GM18520 (cell line): ENCODE measurements around the gene SLC6A11.

Experiments
- ATAC-seq: cut with Tn5 transposase; IDR thresholded peaks from one replicate; pipeline ENCODE4 v1.9.1; 2021; ENCODE audit not compliant: unreplicated experiment

Gene SLC6A11

GRCh38 chr3:10883478-10884234, 67.6 kb downstream of the SLC6A11 start:
- no peak for ATAC-seq

DNA sequence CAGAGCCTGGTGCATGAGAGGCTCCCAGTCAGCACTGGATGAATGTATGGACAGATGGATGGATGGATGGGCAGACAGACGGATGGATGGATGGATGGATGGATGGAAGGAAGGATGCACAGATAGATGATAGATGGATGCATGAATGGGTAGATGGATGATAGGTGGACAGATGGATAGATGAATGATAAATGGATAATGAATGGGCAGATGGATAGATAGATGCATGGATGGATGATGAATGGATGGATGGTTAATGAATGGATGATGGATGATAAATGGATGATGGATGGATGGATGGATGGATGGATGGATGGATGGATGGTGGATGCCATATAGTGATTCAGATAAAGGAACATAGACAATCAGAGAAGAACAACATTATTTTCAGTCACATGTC, 71.0 kb downstream of the SLC6A11 start:
- ATAC-seq = no peak

DNA sequence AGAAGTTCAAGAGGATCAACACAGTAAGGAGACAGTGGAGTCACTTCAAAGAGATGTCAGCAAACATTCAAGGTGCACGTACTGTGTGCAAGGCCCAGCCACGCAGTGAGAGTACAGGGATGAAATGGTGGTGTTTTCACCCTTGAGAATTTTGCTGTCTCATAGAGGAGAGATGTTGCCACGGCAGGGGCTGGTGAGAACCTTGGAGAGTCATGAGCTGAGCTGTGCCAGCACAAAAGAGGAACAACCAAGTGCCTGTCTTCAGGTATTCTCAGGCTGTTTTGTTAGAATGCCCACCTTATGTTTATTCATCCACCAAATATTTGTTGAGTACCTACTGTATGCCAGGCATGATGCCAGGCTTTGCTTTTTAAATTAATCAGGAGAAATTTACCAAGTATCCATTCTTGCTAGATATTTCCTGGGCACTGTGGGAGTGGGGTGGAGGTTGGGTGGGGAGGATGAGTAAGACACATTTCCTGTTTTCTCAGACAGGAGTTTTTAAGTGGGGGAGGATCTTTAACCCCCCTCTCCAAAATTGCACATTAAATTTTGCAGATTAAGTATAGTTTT, 72.6 kb downstream of the SLC6A11 start:
- ATAC-seq = no peak

DNA sequence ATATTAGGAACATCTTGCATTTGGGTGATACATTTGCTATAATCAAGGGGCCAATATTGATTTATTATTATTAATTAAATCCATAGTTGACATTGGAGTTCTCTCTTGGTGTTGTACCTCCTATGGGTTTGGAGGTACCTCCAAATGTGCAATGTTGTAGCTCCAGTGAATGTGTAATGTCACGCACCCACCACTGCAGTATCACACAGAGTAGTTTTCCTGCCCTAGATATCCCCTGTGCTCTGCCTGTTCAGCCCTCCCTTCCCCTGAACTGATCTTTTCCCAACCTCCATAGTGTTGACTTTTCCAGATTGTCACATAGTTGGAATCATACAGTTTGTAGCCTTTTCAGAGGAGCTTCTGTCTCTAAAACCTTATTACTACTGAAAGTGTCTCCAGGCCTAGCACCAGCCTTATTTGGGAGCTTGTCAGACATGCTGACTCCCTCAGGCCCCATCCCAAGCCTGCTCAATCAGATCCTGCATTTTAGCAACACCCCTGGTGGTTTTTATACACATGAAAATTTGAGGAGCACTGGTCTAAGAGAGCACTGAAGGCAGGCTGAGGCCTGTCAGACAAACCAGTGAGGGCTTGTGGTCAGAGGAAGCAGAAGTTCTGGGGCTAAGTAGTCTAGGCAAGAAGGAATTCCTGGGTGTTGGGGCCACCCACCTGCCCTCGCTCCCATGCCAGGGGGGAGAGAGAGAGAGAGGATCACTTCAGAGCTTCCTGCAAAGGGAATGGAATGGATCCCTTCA, 73.4 kb downstream of the SLC6A11 start:
- no peak for ATAC-seq

DNA sequence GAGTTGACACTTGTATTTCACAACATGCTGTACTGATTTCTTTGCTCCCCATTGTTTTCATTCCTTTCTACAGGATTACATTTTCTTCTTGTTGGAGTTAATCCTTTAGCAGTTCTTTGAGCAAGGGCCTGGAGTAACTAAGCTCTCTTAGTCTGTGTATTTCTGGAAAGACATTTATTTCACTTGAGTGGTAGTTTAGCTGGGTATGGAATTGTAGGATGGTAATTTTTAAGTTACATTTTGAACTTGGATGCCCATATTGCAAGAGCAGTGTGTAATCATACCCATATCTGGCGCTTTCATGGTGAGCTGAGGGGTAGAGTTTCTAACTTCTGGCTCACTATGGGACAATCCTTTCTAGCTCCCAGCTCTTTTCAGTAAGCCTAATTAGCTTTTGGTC, 74.6 kb downstream of the SLC6A11 start:
- ATAC-seq = no peak

DNA sequence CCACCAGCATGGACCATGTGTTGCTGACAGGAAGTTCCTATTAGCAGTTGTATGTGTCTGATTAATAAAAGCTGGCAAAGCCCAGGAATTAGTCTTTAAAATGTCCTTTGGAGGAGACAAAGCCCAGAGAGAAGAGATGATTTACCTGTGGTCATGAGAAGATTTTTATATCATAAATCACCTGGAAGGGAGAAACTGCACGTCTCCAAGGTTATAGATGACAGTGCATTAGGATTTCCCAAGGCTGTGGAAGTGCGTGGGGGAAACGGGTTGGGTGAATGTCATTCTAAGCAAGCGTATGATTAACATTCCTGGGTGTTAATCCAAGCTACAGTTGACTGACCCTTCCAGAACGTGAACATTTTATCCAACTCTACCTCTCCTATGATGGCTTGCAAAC, 76.6 kb downstream of the SLC6A11 start:
- no peak for ATAC-seq

- ATAC-seq = no peak
Measured at GRCh38 chr3:10901296-10901945, 85.4 kb downstream of the SLC6A11 start.

GRCh38 chr3:10907262-10907661, 91.2 kb downstream of the SLC6A11 start:
- no peak for ATAC-seq

DNA sequence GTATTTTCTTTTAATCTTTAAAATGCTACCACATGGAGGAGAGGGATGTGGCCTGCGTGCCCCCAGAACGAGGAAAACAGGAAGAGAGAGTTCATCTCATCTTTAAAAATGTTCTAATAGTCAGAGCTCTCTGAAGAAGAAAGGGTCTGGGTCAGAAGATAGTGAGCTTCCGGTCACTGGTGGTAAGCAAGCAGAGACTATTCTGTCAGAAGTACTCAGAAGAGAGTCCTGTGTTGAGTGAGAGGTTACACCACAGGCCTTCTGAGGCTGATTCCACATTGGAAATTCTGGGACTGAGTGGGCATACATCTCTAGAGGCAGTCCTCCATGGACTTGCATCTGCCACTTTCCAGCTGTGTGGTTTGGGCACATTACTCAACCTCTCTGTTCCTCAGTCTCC, 94.3 kb downstream of the SLC6A11 start:
- ATAC-seq = no peak

GRCh38 chr3:10911350-10912002, 95.4 kb downstream of the SLC6A11 start:
- no peak for ATAC-seq

DNA sequence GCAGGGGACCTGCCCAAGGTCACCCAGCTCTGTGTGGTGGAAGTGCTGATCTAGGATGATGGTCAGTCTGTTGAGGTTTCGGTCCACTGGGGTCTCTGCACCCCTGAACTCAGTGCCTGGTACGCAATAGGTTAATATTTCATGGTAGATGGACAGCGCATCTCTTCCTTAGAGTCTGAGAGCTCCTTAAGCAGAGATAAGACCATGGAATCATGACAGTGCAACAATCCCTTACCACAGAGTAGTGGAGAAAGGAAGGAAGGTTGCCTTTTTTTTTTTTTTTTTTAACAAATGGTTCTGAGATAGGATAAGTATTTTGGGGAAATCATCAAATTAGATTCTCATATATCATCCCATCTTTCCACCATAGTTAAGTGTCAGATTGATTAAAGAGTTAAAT, 96.8 kb downstream of the SLC6A11 start:
- ATAC-seq = no peak

DNA sequence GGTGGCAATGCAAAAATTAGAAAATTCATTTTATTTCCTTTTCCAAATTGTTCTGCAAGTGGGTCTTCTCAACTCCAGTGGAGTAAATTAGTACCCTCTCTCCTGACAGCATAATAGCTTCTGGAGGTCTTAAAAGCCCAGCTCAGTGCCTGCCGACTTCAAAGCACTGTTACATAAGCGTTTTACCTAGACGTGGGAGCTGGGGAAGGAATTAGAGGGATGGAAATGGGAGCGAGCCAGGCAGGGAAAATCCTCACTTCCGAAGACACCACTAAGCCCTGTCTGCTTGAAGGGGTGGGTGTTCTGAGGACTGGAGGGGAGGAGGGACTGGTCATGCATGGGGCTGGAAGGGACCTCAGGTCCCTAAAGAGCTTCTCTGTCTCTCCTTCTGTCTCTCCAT, 99.3 kb downstream of the SLC6A11 start:
- no peak for ATAC-seq

GRCh38 chr3:10917176-10917575, 101.1 kb downstream of the SLC6A11 start:
- ATAC-seq = no peak

DNA sequence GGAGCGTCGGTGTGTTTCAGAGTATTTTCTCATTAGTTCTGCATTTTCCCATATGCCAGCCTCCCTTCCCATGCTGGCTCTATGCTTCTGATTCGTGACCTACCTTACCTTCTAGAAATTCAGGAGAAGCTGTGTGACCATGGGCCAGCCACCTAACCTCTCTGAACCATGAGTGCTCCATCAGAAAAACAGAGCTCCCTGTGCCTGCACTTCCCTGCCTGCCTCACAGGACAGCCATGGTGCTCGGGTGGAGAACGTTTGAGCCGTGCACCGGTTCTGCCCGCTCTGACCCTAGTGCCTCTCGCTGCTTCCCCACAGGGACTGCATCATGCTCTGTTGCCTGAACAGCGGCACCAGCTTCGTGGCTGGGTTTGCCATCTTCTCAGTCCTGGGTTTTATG, 102.0 kb downstream of the SLC6A11 start:
- ATAC-seq = no peak

DNA sequence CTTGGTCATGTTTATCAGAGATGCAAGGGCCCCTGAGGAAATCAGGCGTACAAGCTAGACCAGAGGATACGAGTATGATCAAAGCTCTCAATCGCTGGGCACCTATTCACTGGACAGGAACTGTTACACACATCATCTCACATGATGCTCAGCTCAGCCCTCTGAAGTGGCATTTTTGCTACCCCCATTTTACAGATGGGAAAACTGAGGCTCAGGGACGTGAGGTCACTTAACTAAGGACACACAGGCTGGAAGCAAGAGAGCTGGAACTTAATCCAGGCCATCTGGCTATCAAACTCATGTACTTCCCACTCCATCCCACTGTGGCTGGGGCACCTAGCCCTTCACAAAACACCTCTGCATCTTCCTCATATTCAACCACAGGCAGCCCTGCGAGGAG, 103.6 kb downstream of the SLC6A11 start:
- no peak for ATAC-seq

DNA sequence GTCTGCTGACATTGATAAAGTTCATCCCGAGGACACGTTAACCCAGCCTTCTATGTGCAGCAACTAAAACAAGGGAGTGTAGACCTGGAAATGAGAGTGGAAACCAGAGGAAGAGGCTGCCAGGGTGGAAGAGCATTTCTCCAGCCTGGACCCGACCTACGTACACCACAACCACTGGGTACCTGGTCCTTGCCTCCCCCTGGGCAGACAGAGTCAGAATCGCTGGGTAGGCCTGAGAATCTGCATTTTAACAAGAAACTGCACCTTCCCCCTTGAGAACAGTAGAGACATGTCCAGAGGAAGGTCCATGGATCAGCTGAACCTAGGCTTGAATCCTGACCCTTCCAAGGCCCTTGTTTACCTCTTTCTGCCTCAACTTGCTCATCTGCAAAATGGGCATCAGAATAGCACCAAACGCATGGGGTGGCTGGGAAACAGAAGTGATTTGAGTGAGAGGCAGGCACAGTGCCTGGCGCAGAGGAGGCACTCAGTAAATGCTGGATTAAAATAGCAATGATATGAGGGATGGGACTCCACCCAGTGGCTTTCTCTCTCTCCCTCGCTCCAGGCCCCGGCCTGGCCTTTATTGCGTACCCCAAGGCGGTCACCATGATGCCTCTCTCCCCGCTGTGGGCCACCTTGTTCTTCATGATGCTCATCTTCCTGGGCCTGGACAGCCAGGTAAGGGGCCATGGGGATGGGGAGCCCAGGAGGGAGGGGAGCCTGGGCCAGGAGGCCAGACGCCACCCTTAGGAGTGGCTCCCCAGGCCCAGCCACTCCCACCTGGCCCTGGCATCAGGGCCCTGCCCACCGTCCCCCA, 109.6 kb downstream of the SLC6A11 start:
- ATAC-seq = no peak

GRCh38 chr3:10926256-10926810, 110.3 kb downstream of the SLC6A11 start:
- no peak for ATAC-seq

DNA sequence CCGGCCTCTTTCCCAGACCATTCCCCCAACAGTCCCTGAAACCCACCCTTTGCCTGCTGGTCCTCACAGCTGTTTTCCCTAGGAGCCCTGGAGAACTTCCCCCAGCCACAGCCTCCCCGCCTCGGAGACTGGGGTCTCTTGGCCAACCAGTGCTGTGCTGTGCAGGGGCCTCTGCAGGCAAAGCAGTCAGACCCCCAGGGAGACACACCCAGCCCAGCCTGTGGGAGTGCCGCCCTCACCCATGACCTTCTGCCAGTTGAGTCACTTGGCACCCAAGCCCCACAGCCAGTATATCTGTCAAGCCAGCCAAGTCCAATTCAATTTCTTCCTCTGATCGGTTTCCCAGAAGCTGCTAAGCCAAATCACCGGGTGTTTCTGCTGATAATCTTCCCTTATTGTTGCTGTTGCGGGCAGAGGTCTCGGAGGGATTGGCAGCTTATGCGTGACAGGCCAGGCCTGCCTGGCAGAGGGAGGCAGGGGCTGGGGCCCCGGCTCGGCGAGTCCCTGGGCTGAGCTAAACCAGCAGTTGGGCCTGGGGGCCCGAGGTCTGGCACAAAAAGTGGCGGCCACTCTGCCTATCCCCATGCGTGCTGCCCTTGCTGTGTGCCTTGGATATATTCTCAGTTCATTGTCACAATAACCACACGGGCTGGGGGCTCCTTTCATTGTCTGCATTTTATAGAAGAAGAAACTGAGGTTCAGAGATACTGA, 110.9 kb downstream of the SLC6A11 start:
- ATAC-seq = no peak

- ATAC-seq = no peak
Measured at GRCh38 chr3:10927551-10927950, 111.5 kb downstream of the SLC6A11 start.
